ENCODE data around the gene HNRNPUL1. TPM values are rescaled to one million over a fixed set of nuclear protein-coding genes. Genes with fewer than 3 reads are reported as not detected.

HNRNPUL1 gene
- total and polyA plus RNA-seq, 9 of the 15 experiments (the other 6 are each of a cell fraction or from before 2014, with no cell fraction given), result 7.3 to 211 (median 85.0) TPM

DNA sequence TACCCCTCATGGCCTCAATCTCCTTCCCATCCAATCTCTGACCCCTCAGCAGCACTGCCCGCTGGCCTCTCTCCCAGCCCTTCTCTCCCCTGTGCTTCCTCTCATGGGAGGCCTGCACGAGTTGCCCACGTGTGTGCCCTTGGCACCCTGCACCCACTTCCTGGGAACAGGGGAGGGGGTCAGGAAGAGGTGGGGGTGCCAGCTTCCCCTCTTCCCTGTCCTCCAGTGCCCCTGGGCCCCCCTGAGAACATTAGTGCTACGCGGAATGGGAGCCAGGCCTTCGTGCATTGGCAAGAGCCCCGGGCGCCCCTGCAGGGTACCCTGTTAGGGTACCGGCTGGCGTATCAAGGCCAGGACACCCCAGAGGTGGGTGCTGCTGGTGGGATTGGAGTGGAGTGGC is 25.9 kb upstream of the HNRNPUL1 start (continued):
- TF ChIP-seq PREB (CRISPR knock-in tag; IDR thresholded peaks at IDR 0.05), result no peak

GRCh38 chr19:41239363-41239762 is 24.8 kb upstream of the HNRNPUL1 start:
- in situ Hi-C loops (cut with MboI), result no loop called here
- no peak overlapping the region for H3K9ac ChIP-seq (ENCODE audit: insufficient read depth in 1 of 2, low read depth in 2 of 2, low read length in 2 of 2)
- peaks cover 0 to 6% of the 10 kb centered on the region in 2 experiments; a peak in 1 of 5 replicates for H3K4me1 ChIP-seq (replicated peaks in 1 of 2; ENCODE audit: control insufficient read depth in 2 of 2, insufficient read depth in 2 of 2, low read length in 2 of 2)
- no peak overlapping the region for H2AFZ ChIP-seq (ENCODE audit: low read depth, low read length)
- H3K79me2 ChIP-seq (ENCODE audit: control insufficient read depth, insufficient read depth, low read length), result no peaks in the 10 kb centered on the region
- no peaks in the 10 kb centered on the region for H3K9me3 ChIP-seq (replicated peaks; ENCODE audit: control insufficient read depth, insufficient read depth, low read depth, low read length)
- FAIRE-seq (no peak), ATAC-seq (no peak), DNase-seq (ENCODE audit: extremely low read depth in 1 of 4, low spot score in 3 of 4) (no peak)
- no TSS peak for BruUV-seq (replicated peaks)
- CTCF ChIA-PET (ENCODE audit: low intra/inter-chr PET ratio), result no interaction called here
- intact Hi-C loops (cut with micrococcal nuclease), result no loop called here
- no peaks in the 10 kb centered on the region for H4K20me1 ChIP-seq (replicated peaks; ENCODE audit: control insufficient read depth, insufficient read depth, low read length)
- H3K4me3 ChIP-seq, result no peak overlapping the region
- peaks cover 2% of the 10 kb centered on the region for H3K9me1 ChIP-seq (ENCODE audit: control insufficient read depth, insufficient read depth, low read length)
- POLR2A ChIA-PET, result no interaction called here
- H3K36me3 ChIP-seq (ENCODE audit: control insufficient read depth, insufficient read depth, low read length), result no peaks in the 10 kb centered on the region
- 3% methylated on average over 9 of the region's 9 CpGs for WGBS (ENCODE audit: insufficient coverage, low coverage, missing lambda C conversion rate)
- H3K27ac ChIP-seq (ENCODE audit: extremely low read depth, low read depth, low read length), result no peak overlapping the region
- H3K27me3 ChIP-seq (ENCODE audit: control insufficient read depth in 2 of 2, insufficient read depth in 2 of 2, low read length in 2 of 2), result peaks cover 5 to 21% of the 10 kb centered on the region in 2 experiments; a peak in 3 of 5 replicates
- no peak overlapping the region for H3K4me2 ChIP-seq (ENCODE audit: insufficient read depth, low read length)
- TF ChIP-seq VEZF1 (CRISPR knock-in tag; IDR thresholded peaks at IDR 0.05), result no peak
- no peak for TF ChIP-seq SMAD2 (IDR thresholded peaks at IDR 0.05; ENCODE audit: low read depth, low read length)
- no peak for TF ChIP-seq HMG20B (CRISPR knock-in tag; IDR thresholded peaks at IDR 0.05)
- TF ChIP-seq, protein P1, sequence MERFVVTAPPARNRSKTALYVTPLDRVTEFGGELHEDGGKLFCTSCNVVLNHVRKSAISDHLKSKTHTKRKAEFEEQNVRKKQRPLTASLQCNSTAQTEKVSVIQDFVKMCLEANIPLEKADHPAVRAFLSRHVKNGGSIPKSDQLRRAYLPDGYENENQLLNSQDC (CRISPR knock-in tag; IDR thresholded peaks at IDR 0.05), result no peak
- no peak for TF ChIP-seq BRD9 (IDR thresholded peaks at IDR 0.05; ENCODE audit: low read depth, partially characterized antibody)
- no peak for TF ChIP-seq ZNF347 (CRISPR knock-in tag; IDR thresholded peaks at IDR 0.05; ENCODE audit: low read depth)
- no peak for TF ChIP-seq RBM14 (IDR thresholded peaks at IDR 0.05; ENCODE audit: borderline replicate concordance, insufficient read depth, low read depth, low read length)
- no peak for TF ChIP-seq PTBP1 (IDR thresholded peaks at IDR 0.05; ENCODE audit: low read depth, low read length)
- TF ChIP-seq, protein P2, sequence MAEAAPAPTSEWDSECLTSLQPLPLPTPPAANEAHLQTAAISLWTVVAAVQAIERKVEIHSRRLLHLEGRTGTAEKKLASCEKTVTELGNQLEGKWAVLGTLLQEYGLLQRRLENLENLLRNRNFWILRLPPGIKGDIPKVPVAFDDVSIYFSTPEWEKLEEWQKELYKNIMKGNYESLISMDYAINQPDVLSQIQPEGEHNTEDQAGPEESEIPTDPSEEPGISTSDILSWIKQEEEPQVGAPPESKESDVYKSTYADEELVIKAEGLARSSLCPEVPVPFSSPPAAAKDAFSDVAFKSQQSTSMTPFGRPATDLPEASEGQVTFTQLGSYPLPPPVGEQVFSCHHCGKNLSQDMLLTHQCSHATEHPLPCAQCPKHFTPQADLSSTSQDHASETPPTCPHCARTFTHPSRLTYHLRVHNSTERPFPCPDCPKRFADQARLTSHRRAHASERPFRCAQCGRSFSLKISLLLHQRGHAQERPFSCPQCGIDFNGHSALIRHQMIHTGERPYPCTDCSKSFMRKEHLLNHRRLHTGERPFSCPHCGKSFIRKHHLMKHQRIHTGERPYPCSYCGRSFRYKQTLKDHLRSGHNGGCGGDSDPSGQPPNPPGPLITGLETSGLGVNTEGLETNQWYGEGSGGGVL (CRISPR knock-in tag; IDR thresholded peaks at IDR 0.05), result no peak
- TF ChIP-seq GTF2F1 (IDR thresholded peaks at IDR 0.05; ENCODE audit: low read depth, low read length), result no peak
- TF ChIP-seq MCM7 (IDR thresholded peaks at IDR 0.05), result no peak
- TF ChIP-seq NR1H2 (CRISPR knock-in tag; IDR thresholded peaks at IDR 0.05), result no peak
- TF ChIP-seq WHSC1 (IDR thresholded peaks at IDR 0.05; ENCODE audit: low read length), result no peak
- no peak for TF ChIP-seq NR4A1 (CRISPR knock-in tag; IDR thresholded peaks at IDR 0.05)
- no peak for TF ChIP-seq NR4A1 (tag; IDR thresholded peaks at IDR 0.05)
- TF ChIP-seq BRF1 (IDR thresholded peaks at IDR 0.05; ENCODE audit: borderline replicate concordance, extremely low read depth, insufficient read length), result no peak
- no peak for TF ChIP-seq ZNF57 (CRISPR knock-in tag; IDR thresholded peaks at IDR 0.05)
- no peak for TF ChIP-seq NCOA4 (IDR thresholded peaks at IDR 0.05; ENCODE audit: partially characterized antibody)

Data from K562 (cell line).